ENCODE data around the gene TMSB4X. TPM values are rescaled to one million over a fixed set of nuclear protein-coding genes. Genes with fewer than 3 reads are reported as not detected.

TMSB4X gene
- total and polyA plus RNA-seq, 4 donors, result 4,686 to 9,527 (median 8,202) TPM

DNA sequence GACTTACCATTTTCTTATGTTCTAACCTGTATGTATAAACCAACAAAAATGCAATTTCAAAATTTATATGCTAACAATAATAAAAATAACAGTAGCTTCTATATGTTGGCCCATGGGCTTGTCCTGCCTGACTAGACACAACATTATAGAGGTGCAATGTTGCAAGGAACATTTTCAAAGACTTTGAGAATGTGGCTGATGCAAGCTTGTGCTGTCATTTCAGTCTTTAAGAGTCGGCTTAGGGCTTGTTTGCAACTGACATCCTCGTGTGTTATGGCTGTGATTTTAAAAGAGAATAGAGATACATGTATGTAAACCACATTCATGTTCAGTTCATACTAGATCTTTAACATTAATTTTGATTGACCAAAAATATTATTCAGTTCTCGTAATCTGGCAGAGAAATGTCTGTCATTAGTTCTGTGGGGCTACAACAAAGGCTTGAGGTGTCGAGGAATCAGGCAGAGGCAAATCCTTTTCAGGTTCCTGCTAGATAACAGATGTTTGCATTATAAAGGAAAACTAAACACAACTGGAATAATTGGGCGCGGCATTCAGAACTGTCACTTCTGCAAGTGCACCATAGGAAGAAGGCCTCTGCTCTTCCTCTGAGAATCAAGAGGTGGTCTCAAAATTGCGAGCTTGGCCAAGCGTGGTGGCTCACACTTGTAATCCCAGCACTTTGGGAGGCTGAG lies 13.1 kb downstream of the TMSB4X start:
- H3K9ac ChIP-seq (ENCODE audit: insufficient read depth in 1 of 2, low read length in 2 of 2), result no peak overlapping the region
- H3K27me3 ChIP-seq (ENCODE audit: control insufficient read depth in 3 of 3, insufficient read depth in 3 of 3, low read length in 2 of 3), result peaks cover 2 to 14% (median 10%) of the 10 kb centered on the region in 3 donors
- no peak overlapping the region for H3K27ac ChIP-seq (ENCODE audit: low read depth in 1 of 2, low read length in 1 of 2)
- H3K9me3 ChIP-seq (ENCODE audit: control insufficient read depth in 4 of 4, insufficient read depth in 3 of 4, low read length in 3 of 4), result no peaks in the 10 kb centered on the region
- ATAC-seq (ENCODE audit: insufficient read depth, low FRiP score), result no peak
- DNase-seq, result no peak
- H3K4me1 ChIP-seq (ENCODE audit: control insufficient read depth in 5 of 5, insufficient read depth in 5 of 5, low read length in 5 of 5), result peaks cover 0 to 4% (median 2%) of the 10 kb centered on the region in 5 donors
- TF ChIP-seq, protein P1, sequence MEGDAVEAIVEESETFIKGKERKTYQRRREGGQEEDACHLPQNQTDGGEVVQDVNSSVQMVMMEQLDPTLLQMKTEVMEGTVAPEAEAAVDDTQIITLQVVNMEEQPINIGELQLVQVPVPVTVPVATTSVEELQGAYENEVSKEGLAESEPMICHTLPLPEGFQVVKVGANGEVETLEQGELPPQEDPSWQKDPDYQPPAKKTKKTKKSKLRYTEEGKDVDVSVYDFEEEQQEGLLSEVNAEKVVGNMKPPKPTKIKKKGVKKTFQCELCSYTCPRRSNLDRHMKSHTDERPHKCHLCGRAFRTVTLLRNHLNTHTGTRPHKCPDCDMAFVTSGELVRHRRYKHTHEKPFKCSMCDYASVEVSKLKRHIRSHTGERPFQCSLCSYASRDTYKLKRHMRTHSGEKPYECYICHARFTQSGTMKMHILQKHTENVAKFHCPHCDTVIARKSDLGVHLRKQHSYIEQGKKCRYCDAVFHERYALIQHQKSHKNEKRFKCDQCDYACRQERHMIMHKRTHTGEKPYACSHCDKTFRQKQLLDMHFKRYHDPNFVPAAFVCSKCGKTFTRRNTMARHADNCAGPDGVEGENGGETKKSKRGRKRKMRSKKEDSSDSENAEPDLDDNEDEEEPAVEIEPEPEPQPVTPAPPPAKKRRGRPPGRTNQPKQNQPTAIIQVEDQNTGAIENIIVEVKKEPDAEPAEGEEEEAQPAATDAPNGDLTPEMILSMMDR (IDR thresholded peaks at IDR 0.05; ENCODE audit: control extremely low read depth, extremely low read depth), result no peak
- H3K36me3 ChIP-seq (ENCODE audit: control insufficient read depth in 4 of 4, insufficient read depth in 4 of 4, low read length in 4 of 4), result no peaks in the 10 kb centered on the region
- no peak overlapping the region for H3K4me3 ChIP-seq
- WGBS, 2 donors, result 67 to 75% methylated on average over 8 of the region's 8 CpGs

DNA sequence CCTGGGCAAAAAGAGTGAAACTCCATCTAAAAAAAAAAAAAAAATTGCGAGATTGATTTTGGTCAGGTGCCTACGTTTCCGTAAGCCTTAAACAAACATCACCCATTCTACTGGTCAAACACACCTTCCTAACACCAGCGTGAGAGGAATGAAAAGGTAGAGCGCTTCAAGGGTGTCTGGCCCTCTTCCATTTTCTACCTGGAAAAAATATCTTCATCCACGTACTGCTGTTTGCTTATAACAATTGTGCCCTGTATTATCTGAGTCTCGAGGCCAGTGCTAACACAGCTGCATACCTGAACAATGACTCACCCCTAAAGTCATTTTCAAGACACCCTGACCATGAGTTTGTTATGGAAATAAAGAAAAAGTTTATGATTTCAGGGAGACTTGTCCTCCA lies 13.9 kb downstream of the TMSB4X start:
- H3K4me1 ChIP-seq (ENCODE audit: control insufficient read depth in 5 of 5, insufficient read depth in 5 of 5, low read length in 5 of 5), result peaks cover 0 to 8% (median 2%) of the 10 kb centered on the region in 5 donors
- TF ChIP-seq, protein P1 (IDR thresholded peaks at IDR 0.05; ENCODE audit: control extremely low read depth, extremely low read depth), result no peak
- DNase-seq, result peak in 2 of 3 donors; percentile 52 to 76
- 62 to 81% methylated on average over 7 of the region's 7 CpGs for WGBS, 2 donors
- H3K36me3 ChIP-seq (ENCODE audit: control insufficient read depth in 4 of 4, insufficient read depth in 4 of 4, low read length in 4 of 4), result no peaks in the 10 kb centered on the region
- H3K4me3 ChIP-seq, result no peak overlapping the region
- H3K27me3 ChIP-seq (ENCODE audit: control insufficient read depth in 3 of 3, insufficient read depth in 3 of 3, low read length in 2 of 3), result peaks cover 0 to 10% (median 9%) of the 10 kb centered on the region in 3 donors
- H3K9ac ChIP-seq (ENCODE audit: insufficient read depth in 1 of 2, low read length in 2 of 2), result no peak overlapping the region
- ATAC-seq (ENCODE audit: insufficient read depth, low FRiP score), result peak; percentile 81
- no peak overlapping the region for H3K27ac ChIP-seq (ENCODE audit: low read depth in 1 of 2, low read length in 1 of 2)
- no peaks in the 10 kb centered on the region for H3K9me3 ChIP-seq (ENCODE audit: control insufficient read depth in 4 of 4, insufficient read depth in 3 of 4, low read length in 3 of 4)

DNA sequence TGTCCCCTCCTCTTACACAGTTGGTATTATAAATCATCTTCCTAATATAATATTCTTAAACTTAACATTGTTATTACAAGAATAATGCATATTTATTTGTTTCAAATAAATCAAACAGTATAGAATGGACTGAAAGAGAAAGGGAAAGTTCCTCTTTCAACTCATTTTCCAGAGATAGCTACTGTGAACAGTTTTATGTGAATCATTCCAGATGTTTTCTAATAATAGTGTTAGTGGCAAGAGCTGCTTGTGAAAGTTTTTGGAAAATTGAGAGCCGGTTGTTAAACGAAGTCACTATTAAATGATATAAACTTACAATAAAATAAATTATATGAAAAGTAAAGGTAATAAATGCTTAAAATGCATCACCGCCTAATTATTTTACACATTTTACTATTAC lies 14.6 kb downstream of the TMSB4X start:
- peaks cover 0 to 8% (median 2%) of the 10 kb centered on the region in 5 donors for H3K4me1 ChIP-seq (ENCODE audit: control insufficient read depth in 5 of 5, insufficient read depth in 5 of 5, low read length in 5 of 5)
- no peak for ATAC-seq (ENCODE audit: insufficient read depth, low FRiP score)
- peaks cover 0 to 11% (median 10%) of the 10 kb centered on the region in 3 donors for H3K27me3 ChIP-seq (ENCODE audit: control insufficient read depth in 3 of 3, insufficient read depth in 3 of 3, low read length in 2 of 3)
- 80 to 81% methylated on average over 3 of the region's 3 CpGs for WGBS, 2 donors
- H3K36me3 ChIP-seq (ENCODE audit: control insufficient read depth in 4 of 4, insufficient read depth in 4 of 4, low read length in 4 of 4), result no peaks in the 10 kb centered on the region
- no peak for DNase-seq
- TF ChIP-seq, protein P1 (IDR thresholded peaks at IDR 0.05; ENCODE audit: control extremely low read depth, extremely low read depth), result no peak
- no peak overlapping the region for H3K27ac ChIP-seq (ENCODE audit: low read depth in 1 of 2, low read length in 1 of 2)
- H3K9me3 ChIP-seq (ENCODE audit: control insufficient read depth in 4 of 4, insufficient read depth in 3 of 4, low read length in 3 of 4), result no peaks in the 10 kb centered on the region
- H3K9ac ChIP-seq (ENCODE audit: insufficient read depth in 1 of 2, low read length in 2 of 2), result no peak overlapping the region
- H3K4me3 ChIP-seq, result no peak overlapping the region
